WTC11 (cell line): ENCODE measurements around the gene FAM227A. TPM values are rescaled to one million over a fixed set of nuclear protein-coding genes. Genes with fewer than 3 reads are reported as not detected.

ENCODE experiments used
- ATAC-seq: fragments of 200-7000 bp; cut with Tn5 transposase; 2 replicates; pipeline ENCODE4 v1.10.0; 2021; ENCODE audit warnings: mild to moderate bottlenecking, moderate library complexity
- CTCF ChIA-PET: fragments of 300-600 bp; sonication (Branson Sonifier 250); formaldehyde crosslinking; loops from one replicate; lab custom pipeline; 2021; ENCODE audit warnings: antibody characterized with exemption; lab: Charles Lee
- POLR2A ChIA-PET: fragments of 350-600 bp; sonication (Branson Sonifier 250); formaldehyde crosslinking; loops from one replicate; lab custom pipeline; 2021; ENCODE audit warnings: antibody characterized with exemption; lab: Charles Lee
- DNase-seq: peaks from one replicate; pipeline ENCODE4 v3.0.0; 2021; ENCODE audit warnings: low spot score
- H3K27ac Mint-ChIP-seq: 2 replicates; pipeline ENCODE4 v1.8.0; 2021; ENCODE audit warnings: mixed read lengths
- H3K27me3 Mint-ChIP-seq: 2 replicates; pipeline ENCODE4 v1.8.0; 2021; ENCODE audit warnings: low read depth, mild to moderate bottlenecking, moderate library complexity, mixed read lengths
- H3K36me3 Mint-ChIP-seq: 2 replicates; pipeline ENCODE4 v1.8.0; 2021; ENCODE audit warnings: mixed read lengths
- H3K4me1 Mint-ChIP-seq: 2 replicates; pipeline ENCODE4 v1.8.0; 2022; ENCODE audit warnings: mixed read lengths
- H3K4me3 Mint-ChIP-seq: 2 replicates; pipeline ENCODE4 v1.8.0; 2021; ENCODE audit warnings: mild to moderate bottlenecking, moderate library complexity, mixed read lengths
- H3K9me3 Mint-ChIP-seq: 2 replicates; pipeline ENCODE4 v1.8.0; 2021; ENCODE audit warnings: mixed read lengths
- CDX4 ChIP-seq: fragments of 250-450 bp; sonication (Bioruptor Pico); IDR thresholded peaks from 2 replicates; pipeline ENCODE4 v1.9.0; 2021; ENCODE audit warnings: moderate library complexity, mild to moderate bottlenecking, inconsistent platforms, borderline replicate concordance
- CREB1 ChIP-seq: sonication (generic); formaldehyde crosslinking; IDR thresholded peaks from 2 replicates; pipeline ENCODE4 v1.8.0; 2023; ENCODE audit warnings: mild to moderate bottlenecking, missing genetic modification reagents
- CREM ChIP-seq: sonication (generic); formaldehyde crosslinking; IDR thresholded peaks from 2 replicates; pipeline ENCODE4 v1.8.1; 2022; ENCODE audit warnings: mild to moderate bottlenecking, missing genetic modification reagents, moderate library complexity
- FOXJ3 ChIP-seq: sonication (generic); formaldehyde crosslinking; IDR thresholded peaks from 2 replicates; pipeline ENCODE4 v1.9.0; 2021; ENCODE audit warnings: missing genetic modification reagents, mild to moderate bottlenecking, borderline replicate concordance
- MLX ChIP-seq: sonication (generic); formaldehyde crosslinking; IDR thresholded peaks from 2 replicates; pipeline ENCODE4 v1.8.1; 2023; ENCODE audit warnings: mild to moderate bottlenecking, missing genetic modification reagents, moderate library complexity
- MXD4 ChIP-seq: fragments of 250-450 bp; sonication (Bioruptor Pico); IDR thresholded peaks from 2 replicates; pipeline ENCODE4 v1.8.0; 2021; ENCODE audit warnings: mild to moderate bottlenecking, moderate library complexity, borderline replicate concordance
- TCF7 ChIP-seq: sonication (generic); formaldehyde crosslinking; IDR thresholded peaks from 2 replicates; pipeline ENCODE4 v1.8.0; 2022; ENCODE audit warnings: mild to moderate bottlenecking, low read depth, missing genetic modification reagents, moderate library complexity
- TEAD1 ChIP-seq: sonication (generic); formaldehyde crosslinking; IDR thresholded peaks from 2 replicates; pipeline ENCODE4 v1.8.0; 2022; ENCODE audit warnings: mild to moderate bottlenecking, missing genetic modification reagents
- TEAD4 ChIP-seq: sonication (generic); formaldehyde crosslinking; IDR thresholded peaks from 2 replicates; pipeline ENCODE4 v1.8.0; 2022; ENCODE audit warnings: mild to moderate bottlenecking, missing genetic modification reagents
- ZMAT4 ChIP-seq: fragments of 250-450 bp; sonication (Bioruptor Pico); IDR thresholded peaks from 2 replicates; pipeline ENCODE4 v1.9.0; 2021; ENCODE audit warnings: mild to moderate bottlenecking
- ZNF138 ChIP-seq: sonication (generic); formaldehyde crosslinking; conservative IDR thresholded peaks from 2 replicates; pipeline ENCODE4 v1.8.1; 2022; ENCODE audit warnings: mild to moderate bottlenecking, moderate library complexity, missing genetic modification reagents
- ZNF232 ChIP-seq: sonication (generic); formaldehyde crosslinking; IDR thresholded peaks from 2 replicates; pipeline ENCODE4 v1.8.0; 2022; ENCODE audit warnings: mild to moderate bottlenecking, missing genetic modification reagents
- ZNF263 ChIP-seq: sonication (generic); formaldehyde crosslinking; IDR thresholded peaks from 2 replicates; pipeline ENCODE4 v1.8.1; 2022; ENCODE audit warnings: low read depth, mild to moderate bottlenecking, moderate library complexity, missing genetic modification reagents
- ZNF317 ChIP-seq: sonication (generic); formaldehyde crosslinking; IDR thresholded peaks from 2 replicates; pipeline ENCODE4 v1.8.1; 2023; ENCODE audit warnings: low read depth, mild to moderate bottlenecking, moderate library complexity, missing genetic modification reagents, borderline replicate concordance
- ZNF416 ChIP-seq: fragments of 250-450 bp; sonication (Bioruptor Pico); IDR thresholded peaks from 2 replicates; pipeline ENCODE4 v1.9.0; 2021; ENCODE audit warnings: mild to moderate bottlenecking, inconsistent platforms
- ZNF671 ChIP-seq: fragments of 250-450 bp; sonication (Bioruptor Pico); IDR thresholded peaks from 2 replicates; pipeline ENCODE4 v1.8.0; 2021; ENCODE audit warnings: mild to moderate bottlenecking
- total RNA-seq: library from RNA; stranded (reverse); gene quantifications from 3 replicates; pipeline ENCODE4 v1.2.3, GENCODE V29; 2021
- TF ChIP-seq, protein P1 (sequence below): sonication (generic); formaldehyde crosslinking; IDR thresholded peaks from 2 replicates; pipeline ENCODE4 v1.8.0; 2022; ENCODE audit warnings: mild to moderate bottlenecking, missing genetic modification reagents
- TF ChIP-seq, protein P2 (sequence below): fragments of 250-450 bp; sonication (Bioruptor Pico); IDR thresholded peaks from 2 replicates; pipeline ENCODE4 v2.1.2; 2022; ENCODE audit warnings: mild to moderate bottlenecking, moderate library complexity
- TF ChIP-seq, protein P3 (sequence below): sonication (generic); formaldehyde crosslinking; IDR thresholded peaks from 2 replicates; pipeline ENCODE4 v1.8.0; 2022; ENCODE audit warnings: mild to moderate bottlenecking, missing genetic modification reagents

FAM227A gene
- total RNA-seq, 1 experiment from 2014 or later = 3.8 TPM

- TF ChIP-seq ZMAT4 (no peak), ZNF416 (CRISPR knock-in tag) (no peak), TCF7 (CRISPR knock-in tag) (peak; percentile 59; the same call in 1 of the 2 replicates), ZNF317 (CRISPR knock-in tag) (peak; percentile 46; the same call in 1 of the 2 replicates), CDX4 (CRISPR knock-in tag) (no peak), ZNF232 (no peak), ZNF671 (CRISPR knock-in tag) (no peak), ZNF263 (CRISPR knock-in tag) (no peak), MXD4 (CRISPR knock-in tag) (no peak), CREB1 (CRISPR knock-in tag) (peak; percentile 71), TEAD4 (CRISPR knock-in tag) (no peak), MLX (CRISPR knock-in tag) (no peak), ZNF138 (CRISPR knock-in tag) (0 out of 2 replicates have a peak, but pooled peaks have one; percentile 17), CREM (peak; percentile 99), FOXJ3 (CRISPR knock-in tag) (no peak), TEAD1 (CRISPR knock-in tag) (peak; percentile 77)
- TF ChIP-seq, protein P1, sequence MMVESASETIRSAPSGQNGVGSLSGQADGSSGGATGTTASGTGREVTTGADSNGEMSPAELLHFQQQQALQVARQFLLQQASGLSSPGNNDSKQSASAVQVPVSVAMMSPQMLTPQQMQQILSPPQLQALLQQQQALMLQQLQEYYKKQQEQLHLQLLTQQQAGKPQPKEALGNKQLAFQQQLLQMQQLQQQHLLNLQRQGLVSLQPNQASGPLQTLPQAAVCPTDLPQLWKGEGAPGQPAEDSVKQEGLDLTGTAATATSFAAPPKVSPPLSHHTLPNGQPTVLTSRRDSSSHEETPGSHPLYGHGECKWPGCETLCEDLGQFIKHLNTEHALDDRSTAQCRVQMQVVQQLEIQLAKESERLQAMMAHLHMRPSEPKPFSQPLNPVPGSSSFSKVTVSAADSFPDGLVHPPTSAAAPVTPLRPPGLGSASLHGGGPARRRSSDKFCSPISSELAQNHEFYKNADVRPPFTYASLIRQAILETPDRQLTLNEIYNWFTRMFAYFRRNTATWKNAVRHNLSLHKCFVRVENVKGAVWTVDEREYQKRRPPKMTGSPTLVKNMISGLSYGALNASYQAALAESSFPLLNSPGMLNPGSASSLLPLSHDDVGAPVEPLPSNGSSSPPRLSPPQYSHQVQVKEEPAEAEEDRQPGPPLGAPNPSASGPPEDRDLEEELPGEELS (CRISPR knock-in tag) = peak; percentile 74; the same call in 1 of the 2 replicates
- TF ChIP-seq, protein P2, sequence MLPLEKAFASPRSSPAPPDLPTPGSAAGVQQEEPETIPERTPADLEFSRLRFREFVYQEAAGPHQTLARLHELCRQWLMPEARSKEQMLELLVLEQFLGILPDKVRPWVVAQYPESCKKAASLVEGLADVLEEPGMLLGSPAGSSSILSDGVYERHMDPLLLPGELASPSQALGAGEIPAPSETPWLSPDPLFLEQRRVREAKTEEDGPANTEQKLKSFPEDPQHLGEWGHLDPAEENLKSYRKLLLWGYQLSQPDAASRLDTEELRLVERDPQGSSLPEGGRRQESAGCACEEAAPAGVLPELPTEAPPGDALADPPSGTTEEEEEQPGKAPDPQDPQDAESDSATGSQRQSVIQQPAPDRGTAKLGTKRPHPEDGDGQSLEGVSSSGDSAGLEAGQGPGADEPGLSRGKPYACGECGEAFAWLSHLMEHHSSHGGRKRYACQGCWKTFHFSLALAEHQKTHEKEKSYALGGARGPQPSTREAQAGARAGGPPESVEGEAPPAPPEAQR (CRISPR knock-in tag) = no peak
- TF ChIP-seq, protein P3, sequence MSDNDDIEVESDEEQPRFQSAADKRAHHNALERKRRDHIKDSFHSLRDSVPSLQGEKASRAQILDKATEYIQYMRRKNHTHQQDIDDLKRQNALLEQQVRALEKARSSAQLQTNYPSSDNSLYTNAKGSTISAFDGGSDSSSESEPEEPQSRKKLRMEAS (CRISPR knock-in tag) = peak; percentile 67; the same call in 1 of the 2 replicates
Measured at GRCh38 chr22:38700789-38701628, 44.8 kb upstream of the FAM227A start, which contains the start of gene JOSD1 (continued).

DNA sequence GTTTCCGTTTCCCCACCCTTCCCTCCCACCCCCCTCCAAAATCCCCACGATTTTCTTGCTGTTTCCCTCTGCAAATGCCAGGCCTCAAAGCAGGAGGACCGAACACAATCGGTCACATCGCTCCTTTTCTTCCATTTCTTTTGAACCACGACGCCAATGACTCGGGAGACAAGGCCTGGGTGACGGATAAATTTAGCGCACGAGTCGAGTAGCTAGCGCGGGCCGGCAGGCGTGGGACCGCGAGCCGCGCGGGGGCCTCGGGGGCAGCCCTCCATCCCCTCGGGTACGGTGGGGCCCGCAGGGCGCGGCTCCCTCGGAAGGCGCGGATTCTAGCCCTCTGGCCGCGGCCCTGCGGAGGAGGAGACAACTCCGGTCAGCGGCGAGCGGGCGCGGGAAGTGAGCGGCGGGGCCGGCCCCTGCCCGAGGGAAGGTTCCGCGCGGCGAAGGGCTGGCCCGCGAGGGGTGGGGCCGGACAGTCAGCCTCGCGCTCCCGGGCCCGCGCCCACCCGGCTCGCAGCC, 44.1 kb upstream of the FAM227A start:
- peak overlapping the region; percentile 96 for H3K4me3 Mint-ChIP-seq
- ChIA-PET CTCF (interaction anchor here (0.5 to 1.5 kb wide), 2 partner anchors 92 to 170 kb away, joined by 3 to 4 read pairs; no protein-coding TSS in a partner anchor), POLR2A (interaction anchor here (1.2 kb wide), 1 partner anchor 19 kb away, joined by 9 read pairs; the partner anchor contains the start of gene TOMM22)
- H3K36me3 Mint-ChIP-seq = peaks cover 8% of the 10 kb centered on the region; the same call in 1 of the 2 replicates
- peaks cover 56% of the 10 kb centered on the region for H3K4me1 Mint-ChIP-seq
- DNase-seq (peak; percentile 65), ATAC-seq (peak; percentile 3)
- H3K9me3 Mint-ChIP-seq = no peaks in the 10 kb centered on the region
- no peak for TF ChIP-seq CREM
- TF ChIP-seq, protein P3 (CRISPR knock-in tag) = peak; percentile 16; the same call in 1 of the 2 replicates
- TF ChIP-seq ZNF232 = no peak
- H3K27me3 Mint-ChIP-seq = no peaks in the 10 kb centered on the region; the same call in 1 of the 2 replicates
- H3K27ac Mint-ChIP-seq = peak overlapping the region; percentile 91; the same call in 1 of the 2 replicates
